Endothelial cell (in vitro differentiated cells): ENCODE data around the gene MEIOSIN. TPM values are rescaled to one million over a fixed set of nuclear protein-coding genes. Genes with fewer than 3 reads are reported as not detected.
"Not testable (repeated sequence)": the region's sequence is repeated elsewhere in the genome, so short reads cannot be mapped to it uniquely, and the experiment has no call there.

ENCODE experiments used
- DNase-seq: peaks from one replicate; pipeline ENCODE4 v3.0.0; 2021; ENCODE audit warnings: low spot score
- H3K27ac Mint-ChIP-seq: one replicate; pipeline ENCODE4 v1.8.0; 2021; ENCODE audit warnings: mixed read lengths, inconsistent platforms; ENCODE audit not compliant: unreplicated experiment
- H3K27me3 Mint-ChIP-seq: one replicate; pipeline ENCODE4 v1.8.0; 2021; ENCODE audit warnings: mild to moderate bottlenecking, moderate library complexity, mixed read lengths, inconsistent platforms; ENCODE audit not compliant: unreplicated experiment
- H3K36me3 Mint-ChIP-seq: one replicate; pipeline ENCODE4 v1.8.0; 2021; ENCODE audit warnings: mild to moderate bottlenecking, low read depth, mixed read lengths, inconsistent platforms; ENCODE audit not compliant: unreplicated experiment
- H3K4me1 Mint-ChIP-seq: one replicate; pipeline ENCODE4 v1.8.0; 2021; ENCODE audit warnings: mild to moderate bottlenecking, mixed read lengths, inconsistent platforms; ENCODE audit not compliant: unreplicated experiment
- H3K4me3 Mint-ChIP-seq: one replicate; pipeline ENCODE4 v1.8.0; 2021; ENCODE audit warnings: mild to moderate bottlenecking, mixed read lengths, inconsistent platforms; ENCODE audit not compliant: unreplicated experiment
- H3K9me3 Mint-ChIP-seq: one replicate; pipeline ENCODE4 v1.8.0; 2021; ENCODE audit warnings: mixed read lengths, inconsistent platforms; ENCODE audit not compliant: unreplicated experiment
- CTCF ChIP-seq: fragments of 200-600 bp; sonication (generic); IDR thresholded peaks from one replicate; pipeline ENCODE4 v1.5.0; 2021; ENCODE audit warnings: antibody characterized with exemption; ENCODE audit not compliant: unreplicated experiment
- total RNA-seq: library from RNA; stranded (reverse); fragmentation: NEBNext Ultra II Directional; extraction: Animal tissue kit (Norgen Biotek cat#: 25700); gene quantifications from one replicate; pipeline ENCODE4 v1.2.1, GENCODE V29; 2021; ENCODE audit not compliant: unreplicated experiment

Gene MEIOSIN
- total RNA-seq, 1 donor from 2014 or later: not detected

GRCh38 chr19:45739498-45740439 lies 6.5 kb downstream of the MEIOSIN start:
- no peak overlapping the region for H3K4me3 Mint-ChIP-seq
- no peaks in the 10 kb centered on the region for H3K36me3 Mint-ChIP-seq
- H3K9me3 Mint-ChIP-seq: no peaks in the 10 kb centered on the region
- no peaks in the 10 kb centered on the region for H3K27me3 Mint-ChIP-seq
- no peak for DNase-seq
- no peak overlapping the region for H3K27ac Mint-ChIP-seq
- TF ChIP-seq CTCF: no peak
- no peaks in the 10 kb centered on the region for H3K4me1 Mint-ChIP-seq

- no peak for DNase-seq
- H3K4me1 Mint-ChIP-seq: no peaks in the 10 kb centered on the region
- H3K4me3 Mint-ChIP-seq: no peak overlapping the region
- H3K36me3 Mint-ChIP-seq: no peaks in the 10 kb centered on the region
- no peak for TF ChIP-seq CTCF
- H3K27ac Mint-ChIP-seq: no peak overlapping the region
- no peaks in the 10 kb centered on the region for H3K9me3 Mint-ChIP-seq
- peaks cover 3% of the 10 kb centered on the region for H3K27me3 Mint-ChIP-seq
Observed at GRCh38 chr19:45742969-45743368, 9.7 kb downstream of the MEIOSIN start.

GRCh38 chr19:45745606-45746005 lies 12.4 kb downstream of the MEIOSIN start:
- H3K4me1 Mint-ChIP-seq: no peaks in the 10 kb centered on the region
- no peak for TF ChIP-seq CTCF
- no peaks in the 10 kb centered on the region for H3K9me3 Mint-ChIP-seq
- no peaks in the 10 kb centered on the region for H3K36me3 Mint-ChIP-seq
- H3K4me3 Mint-ChIP-seq: no peak overlapping the region
- peaks cover 3% of the 10 kb centered on the region for H3K27me3 Mint-ChIP-seq
- no peak for DNase-seq
- no peak overlapping the region for H3K27ac Mint-ChIP-seq

- Mint-ChIP-seq H3K27ac (no peak overlapping the region), H3K27me3 (peaks cover 3% of the 10 kb centered on the region), H3K36me3 (no peaks in the 10 kb centered on the region), H3K9me3 (no peaks in the 10 kb centered on the region), H3K4me3 (no peak overlapping the region), H3K4me1 (no peaks in the 10 kb centered on the region)
- no peak for TF ChIP-seq CTCF
- DNase-seq: no peak
Observed at GRCh38 chr19:45746866-45747265, 13.6 kb downstream of the MEIOSIN start.

- Mint-ChIP-seq H3K27me3 (peaks cover 3% of the 10 kb centered on the region), H3K4me1 (no peaks in the 10 kb centered on the region), H3K4me3 (no peak overlapping the region), H3K36me3 (no peaks in the 10 kb centered on the region), H3K27ac (no peak overlapping the region), H3K9me3 (no peaks in the 10 kb centered on the region)
- no peak for TF ChIP-seq CTCF
- DNase-seq: no peak
Observed at GRCh38 chr19:45747513-45747912, 14.3 kb downstream of the MEIOSIN start.

GRCh38 chr19:45751483-45751882 lies 18.2 kb downstream of the MEIOSIN start:
- H3K9me3 Mint-ChIP-seq, H3K4me3 Mint-ChIP-seq, H3K36me3 Mint-ChIP-seq, DNase-seq, H3K27me3 Mint-ChIP-seq, H3K4me1 Mint-ChIP-seq: not testable (repeated sequence)
- peak overlapping the region; percentile 54 for H3K27ac Mint-ChIP-seq
